D721Med (cell line): ENCODE measurements around the gene ZFAND3.

Experiments
- DNase-seq: peaks from one replicate; pipeline ENCODE4 v3.0.0; 2011; ENCODE audit warnings: low spot score; ENCODE audit not compliant: insufficient read length
- FAIRE-seq: peaks from 2 replicates; lab custom pipeline; 2011; peaks lifted over from hg19 to GRCh38; lab: Jason Lieb, UNC
- CTCF ChIP-seq: IDR thresholded peaks from 2 replicates; pipeline ENCODE4 v1.5.1; 2012; ENCODE audit warnings: mild to moderate bottlenecking, control low read depth; ENCODE audit not compliant: insufficient read depth; ENCODE audit errors: missing control alignments

ZFAND3 gene

GRCh38 chr6:38133932-38134703, 314.6 kb downstream of the ZFAND3 start:
- TF ChIP-seq CTCF: no peak
- DNase-seq: no peak
- FAIRE-seq: no peak

GRCh38 chr6:38134704-38135088, 315.2 kb downstream of the ZFAND3 start:
- DNase-seq: no peak
- FAIRE-seq: no peak
- TF ChIP-seq CTCF: no peak

- DNase-seq (no peak), FAIRE-seq (no peak)
- no peak for TF ChIP-seq CTCF
These were observed 317.0 kb downstream of the ZFAND3 start for GRCh38 chr6:38136547-38136946.

- FAIRE-seq (no peak), DNase-seq (no peak)
- no peak for TF ChIP-seq CTCF
These were observed 318.2 kb downstream of the ZFAND3 start for GRCh38 chr6:38137608-38138265.

GRCh38 chr6:38138374-38138773, 318.8 kb downstream of the ZFAND3 start:
- no peak for DNase-seq
- FAIRE-seq: no peak
- no peak for TF ChIP-seq CTCF

- TF ChIP-seq CTCF: no peak
- DNase-seq (no peak), FAIRE-seq (no peak)
These were observed 321.6 kb downstream of the ZFAND3 start for GRCh38 chr6:38141085-38141484.

GRCh38 chr6:38141716-38142115, 322.2 kb downstream of the ZFAND3 start:
- FAIRE-seq (no peak), DNase-seq (no peak)
- TF ChIP-seq CTCF: no peak
